Central memory CD4-positive, alpha-beta T cell (primary cell): Measurements from ENCODE around the gene CCNT1.
"Not testable (repeated sequence)": the region's sequence is repeated elsewhere in the genome, so short reads cannot be mapped to it uniquely, and the experiment has no call there.

ENCODE experiments used
- DNase-seq: peaks from one replicate; pipeline ENCODE4 v3.0.0; 2022

The CCNT1 gene

DNA sequence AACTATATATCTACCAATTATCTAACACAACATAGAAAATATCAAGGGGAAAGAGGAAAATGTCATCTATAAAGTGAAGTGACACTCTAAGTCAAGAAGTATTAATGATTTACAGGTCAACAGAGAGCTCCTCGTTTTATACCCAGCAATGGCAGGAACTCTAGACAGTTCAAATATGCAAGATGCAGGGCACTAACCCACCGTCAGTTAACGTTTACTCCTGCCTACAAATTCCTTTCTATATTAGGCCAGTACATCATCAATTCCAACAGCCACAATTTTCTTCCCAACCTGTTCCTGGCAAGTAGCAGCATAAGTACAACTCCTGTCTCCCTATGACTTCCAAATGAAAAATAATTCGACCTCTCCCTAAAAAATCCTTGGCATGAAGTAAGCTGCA lies 25.5 kb downstream of the CCNT1 start:
- no peak for DNase-seq

GRCh38 chr12:48690436-48690835 lies 26.1 kb downstream of the CCNT1 start:
- DNase-seq, result no peak

DNA sequence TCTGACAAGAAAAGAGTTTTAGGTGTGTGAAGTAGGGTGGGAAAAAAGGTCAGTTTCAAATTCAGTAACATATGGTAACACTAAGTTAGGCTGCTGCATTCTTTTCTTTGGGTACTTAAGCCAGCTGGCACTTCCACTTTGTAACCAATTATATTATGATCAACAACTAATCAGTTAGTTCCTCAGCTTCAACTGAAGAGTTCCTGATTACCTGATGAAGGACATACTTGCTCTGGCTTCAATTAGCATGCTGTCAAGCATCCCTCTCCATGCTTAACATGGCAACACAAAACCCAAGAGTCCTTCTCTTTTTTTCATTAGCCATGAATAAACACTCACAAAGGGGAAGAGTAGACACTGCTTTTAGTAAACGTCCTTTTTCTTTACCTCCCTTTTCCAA lies 27.7 kb downstream of the CCNT1 start:
- no peak for DNase-seq

DNA sequence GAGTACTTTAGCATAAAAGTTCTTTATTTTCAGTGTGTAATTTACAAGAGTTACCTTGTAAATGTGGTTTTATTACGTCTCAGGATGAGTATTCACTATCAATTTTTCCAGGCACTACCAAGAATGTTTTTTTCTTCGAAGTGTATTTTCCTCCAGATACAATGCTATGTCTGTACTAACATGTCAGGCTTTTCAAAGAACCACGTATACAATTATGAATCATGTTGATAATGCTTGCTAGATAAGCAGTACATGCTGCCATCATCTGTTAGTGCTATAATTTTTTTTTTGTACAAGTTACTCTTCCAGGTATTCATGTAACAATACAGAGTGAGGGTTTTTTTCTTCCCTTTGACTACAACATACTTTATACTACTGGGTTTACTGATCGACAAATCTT lies 28.9 kb downstream of the CCNT1 start:
- no peak for DNase-seq

DNA sequence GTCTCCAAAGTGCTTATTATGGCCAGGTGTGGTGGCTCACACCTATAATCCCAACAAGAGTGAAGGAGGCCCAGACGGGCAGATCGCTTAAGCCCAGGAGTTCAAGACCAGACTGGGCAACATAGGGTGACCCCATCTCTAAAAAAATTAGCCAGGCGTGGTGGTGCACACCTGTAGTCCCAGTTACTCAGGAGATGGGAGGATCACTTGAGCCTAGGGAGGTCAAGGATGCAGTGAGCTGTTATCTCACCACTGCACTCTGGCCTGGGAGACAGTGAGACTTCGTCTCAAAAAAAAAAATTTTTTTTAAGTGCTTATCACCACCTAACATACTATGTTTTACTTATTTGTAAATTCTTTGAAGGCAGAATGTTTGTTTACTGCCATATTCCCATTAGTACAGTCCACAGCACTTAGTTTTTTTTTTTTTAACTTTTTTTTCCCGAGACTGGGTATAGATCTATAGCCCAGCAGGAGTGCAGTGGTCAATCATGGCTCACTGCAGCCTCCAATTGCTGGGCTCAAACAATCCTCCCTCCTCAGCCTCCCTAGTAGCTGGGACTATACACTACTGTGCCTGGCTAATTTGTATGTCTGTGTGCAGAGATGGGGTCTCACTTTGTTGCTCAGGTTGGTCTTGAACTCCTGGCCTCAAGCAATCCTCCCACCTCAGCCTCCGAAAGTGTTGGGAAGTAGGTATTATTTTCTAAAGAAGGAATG lies 29.7 kb downstream of the CCNT1 start:
- DNase-seq, result no peak

DNA sequence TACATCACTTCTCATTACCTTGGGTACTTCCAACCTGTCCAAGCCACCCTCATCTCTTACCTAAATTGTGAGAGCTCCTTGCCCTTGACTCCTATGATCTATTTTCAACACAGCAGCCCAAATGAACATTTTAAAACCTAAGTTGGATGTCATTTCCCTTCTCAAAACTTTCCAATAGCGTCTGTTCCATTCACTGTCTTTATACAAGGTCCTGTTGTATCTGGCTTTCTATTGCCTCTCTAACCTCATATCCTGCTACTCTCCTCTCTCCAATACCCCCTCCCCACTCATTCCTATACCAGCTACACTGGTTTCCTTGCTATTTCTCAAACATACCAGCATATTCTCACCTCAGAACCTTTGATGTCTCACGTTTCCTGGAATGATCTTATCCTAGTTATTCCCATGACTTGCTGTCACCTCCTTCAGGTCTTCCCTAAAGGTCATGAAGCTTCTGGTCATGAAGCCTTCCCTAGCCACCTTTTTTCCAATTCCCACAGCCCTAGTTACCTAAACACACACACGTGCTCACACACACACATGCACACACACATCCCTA lies 30.4 kb downstream of the CCNT1 start:
- DNase-seq, result no peak

GRCh38 chr12:48683534-48683933 lies 33.0 kb downstream of the CCNT1 start:
- DNase-seq, result no peak

DNA sequence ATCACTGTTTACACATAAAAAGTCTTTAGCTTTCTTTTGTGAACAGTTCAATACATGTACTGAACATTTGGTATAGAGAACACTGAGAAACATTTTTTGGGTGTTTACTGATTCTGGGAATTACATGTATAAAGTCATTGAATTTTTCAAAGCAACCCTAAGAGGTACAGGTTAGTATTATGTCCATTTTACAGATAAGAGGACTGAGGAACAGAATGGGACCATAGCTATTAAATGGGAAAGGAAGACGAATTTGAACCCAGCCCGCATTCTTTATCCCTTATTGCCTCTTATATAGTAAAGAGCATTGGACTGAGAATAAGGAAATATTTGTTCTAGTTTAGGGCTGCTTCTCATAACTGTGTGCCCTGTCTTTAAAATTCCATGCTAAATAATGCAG lies 33.6 kb downstream of the CCNT1 start:
- DNase-seq, result no peak

DNA sequence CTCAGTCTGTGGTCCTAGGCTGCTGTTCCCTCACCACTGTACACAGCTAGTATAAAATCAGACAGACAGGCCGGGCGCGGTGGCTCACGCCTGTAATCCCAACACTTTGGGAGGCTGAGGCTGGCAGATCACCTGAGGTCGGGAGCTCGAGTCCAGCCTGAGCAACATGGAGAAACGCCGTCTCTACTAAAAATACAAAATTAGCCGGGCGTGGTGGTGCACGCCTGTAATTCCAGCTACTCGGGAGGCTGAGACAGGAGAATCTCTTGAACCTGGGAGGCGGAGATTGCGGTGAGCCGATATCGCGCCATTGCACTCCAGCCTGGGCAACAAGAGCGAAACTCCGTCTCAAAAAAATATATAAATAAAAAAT lies 34.0 kb downstream of the CCNT1 start:
- not testable (repeated sequence) for DNase-seq

DNA sequence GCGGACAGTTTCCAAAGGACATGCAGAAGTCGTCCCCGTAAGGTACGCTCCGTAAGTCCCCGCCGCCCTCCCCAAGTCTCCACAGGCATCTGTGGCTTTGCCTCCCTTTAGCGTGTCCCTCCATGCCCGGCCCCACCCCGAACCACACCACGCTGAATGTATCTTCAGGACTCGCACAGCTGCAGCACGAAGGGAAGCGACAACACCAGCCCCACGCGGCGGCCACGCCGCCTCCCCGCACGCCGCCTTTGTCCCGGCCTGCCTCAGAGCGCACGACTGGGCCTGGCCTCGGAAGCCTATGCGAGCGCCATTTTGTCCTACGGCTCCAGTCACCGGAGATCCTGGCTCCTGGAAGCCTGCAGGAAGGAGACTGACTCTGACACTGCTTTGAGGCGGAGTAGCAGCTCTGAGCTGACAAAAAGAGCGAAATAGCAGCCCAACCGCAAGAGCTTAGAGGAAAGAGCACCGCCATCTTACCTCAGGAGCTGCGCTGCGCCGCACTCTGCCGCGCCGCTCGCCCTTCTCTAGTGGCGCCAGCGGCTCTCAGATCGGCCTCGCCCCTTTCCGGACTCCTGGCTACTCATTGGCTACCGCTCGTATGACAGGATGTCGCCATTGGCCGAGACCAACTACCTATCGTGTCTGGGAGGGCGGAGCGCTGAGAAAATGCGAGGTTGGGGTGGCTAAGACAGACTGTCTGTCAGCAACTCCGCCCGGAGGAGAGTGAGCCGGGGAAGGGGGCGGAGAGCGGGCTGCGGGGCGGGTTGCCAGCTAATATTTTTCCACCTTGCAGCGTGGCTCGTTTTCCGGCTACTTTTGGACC lies 34.6 kb downstream of the CCNT1 start, which contains the start of gene KANSL2:
TSS of gene KANSL2 (minus strand) at position 529 of the 823 bp plus-strand sequence. CDS start 606 bp downstream, outside the sequence.
- DNase-seq, result peak; percentile 97

GRCh38 chr12:48681399-48681709 lies 35.2 kb downstream of the CCNT1 start:
- DNase-seq, result no peak

DNA sequence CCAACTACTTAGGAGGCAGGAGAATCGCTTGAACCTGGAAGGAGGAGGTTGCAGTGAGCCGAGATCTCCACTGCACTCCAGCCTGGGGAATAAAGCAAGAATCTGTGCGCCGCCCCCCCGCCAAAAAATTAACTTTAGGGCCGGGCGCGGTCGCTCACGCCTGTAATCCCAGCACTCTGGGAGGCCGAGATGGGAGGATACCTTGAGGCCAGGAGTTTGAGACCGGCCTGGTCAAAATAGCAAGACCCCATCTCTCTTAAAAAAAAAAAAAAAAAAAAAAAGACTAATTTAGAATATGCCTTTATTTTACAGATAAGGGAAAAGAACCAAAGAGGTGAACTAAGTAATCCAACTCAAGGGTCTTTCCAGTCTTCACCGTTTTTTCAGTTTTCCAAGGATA lies 35.6 kb downstream of the CCNT1 start:
- no peak for DNase-seq

DNA sequence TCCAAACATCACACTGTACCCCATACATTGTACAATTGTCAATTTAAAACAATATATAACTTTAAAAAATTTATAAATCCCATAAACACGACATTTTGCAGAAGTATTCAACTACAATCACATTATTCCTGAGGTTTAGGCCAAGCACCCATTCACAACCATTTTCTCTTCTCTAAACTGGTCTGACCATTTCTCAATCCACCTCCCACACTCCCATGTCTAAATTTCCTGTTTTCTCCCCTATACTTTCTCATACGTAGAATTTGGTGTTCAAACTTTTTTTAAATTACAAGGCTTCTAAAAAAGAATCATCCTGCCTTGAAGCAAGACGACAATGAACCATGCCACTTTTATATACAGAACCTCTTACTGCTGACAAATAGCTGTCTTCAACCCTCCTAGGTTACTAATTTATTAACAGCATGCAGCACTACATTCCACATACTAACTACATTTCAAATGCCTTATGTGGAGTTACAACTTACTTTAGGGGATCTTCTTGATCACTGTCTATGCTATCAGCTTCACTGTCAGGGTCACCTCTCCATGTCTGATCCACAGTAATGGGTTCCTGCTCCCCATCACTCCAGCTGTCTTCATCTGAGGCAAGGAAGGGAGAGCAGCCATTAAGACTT lies 37.8 kb downstream of the CCNT1 start:
- no peak for DNase-seq

DNA sequence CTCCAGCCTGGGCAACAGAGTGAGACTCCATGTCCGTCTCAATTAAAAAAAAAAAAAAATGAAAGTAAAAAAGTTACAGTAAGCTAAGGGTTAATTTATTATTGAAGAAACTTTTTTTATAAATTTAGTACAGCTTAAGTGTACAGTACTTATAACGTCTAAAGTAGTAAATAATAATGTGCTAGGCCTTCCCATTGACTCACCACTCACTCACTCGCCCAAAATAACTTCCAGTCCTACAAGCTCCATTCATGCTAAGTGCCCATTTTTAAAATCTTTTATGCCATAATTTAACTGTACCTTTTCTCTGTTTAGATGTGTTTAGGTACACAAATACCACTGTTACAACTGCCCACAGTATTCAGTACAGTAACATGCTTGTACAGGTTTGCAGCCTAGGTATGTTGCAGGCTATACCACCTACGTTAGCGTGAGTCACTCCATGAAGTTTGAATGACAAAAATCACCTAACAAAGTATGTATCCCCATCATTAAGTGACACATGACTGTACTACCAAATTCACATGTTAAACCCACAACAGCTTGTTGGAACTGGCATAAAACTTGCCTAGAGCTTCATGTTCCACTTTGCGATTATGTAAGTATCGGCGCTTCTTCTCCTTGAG lies 45.2 kb downstream of the CCNT1 start:
- DNase-seq, result no peak

DNA sequence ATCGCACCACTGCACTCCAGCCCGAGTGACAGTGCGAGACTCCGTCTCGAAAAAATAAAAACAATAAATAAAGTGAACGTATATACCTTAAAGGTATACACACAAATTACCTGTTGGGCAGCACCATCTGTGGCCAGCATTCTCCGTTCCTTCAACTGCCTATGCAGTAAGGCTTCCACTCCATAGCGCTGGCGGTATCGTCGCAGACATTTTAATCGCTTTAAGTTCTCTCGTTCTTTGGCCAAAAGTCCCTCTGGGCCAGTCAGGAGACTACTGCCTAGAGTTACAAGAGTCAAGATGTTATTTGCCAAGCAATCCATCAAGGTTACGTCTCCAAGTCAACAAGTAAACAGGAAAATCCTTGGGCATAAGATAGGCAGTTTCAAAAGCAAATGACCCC lies 47.5 kb downstream of the CCNT1 start:
- DNase-seq, result no peak

DNA sequence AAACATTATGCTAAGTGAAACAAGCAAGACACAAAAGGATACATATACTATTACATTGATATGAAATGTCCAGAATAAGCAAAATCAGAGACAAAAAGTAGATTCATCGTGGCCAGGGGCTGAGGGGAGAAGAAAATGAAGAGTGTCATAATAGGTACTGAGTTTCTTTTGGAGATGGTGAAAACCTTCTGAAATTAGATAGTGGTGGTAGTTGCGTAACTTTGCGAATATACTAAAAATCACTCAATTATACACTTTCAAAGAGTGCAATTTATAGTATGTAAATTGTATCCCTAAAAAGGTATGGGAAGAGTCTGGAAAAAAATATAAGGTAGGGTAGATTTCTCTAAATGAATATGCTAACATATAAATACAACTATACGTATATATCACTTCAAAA lies 56.6 kb downstream of the CCNT1 start:
- DNase-seq, result no peak

- no peak for DNase-seq
Measured at GRCh38 chr12:48651681-48652080, 64.8 kb downstream of the CCNT1 start.

DNA sequence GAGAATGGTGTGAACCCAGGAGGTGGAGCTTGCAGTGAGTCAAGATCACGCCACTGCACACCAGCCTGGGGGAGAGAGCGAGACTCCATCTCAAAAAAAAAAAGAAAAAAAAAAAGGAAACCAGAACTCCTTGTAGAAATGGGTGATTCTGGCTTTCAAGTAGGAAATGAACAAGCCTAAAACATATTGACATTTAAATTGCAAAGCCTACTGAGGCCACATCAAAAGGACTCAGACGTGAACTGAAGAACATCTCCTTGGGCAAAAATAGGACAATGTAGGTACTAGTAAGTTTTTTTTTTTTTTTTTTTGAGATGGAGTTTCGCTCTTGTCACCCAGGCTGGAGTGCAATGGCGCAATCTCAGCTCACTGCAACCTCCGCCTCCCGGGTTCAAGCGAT lies 71.2 kb downstream of the CCNT1 start:
- not testable (repeated sequence) for DNase-seq

DNA sequence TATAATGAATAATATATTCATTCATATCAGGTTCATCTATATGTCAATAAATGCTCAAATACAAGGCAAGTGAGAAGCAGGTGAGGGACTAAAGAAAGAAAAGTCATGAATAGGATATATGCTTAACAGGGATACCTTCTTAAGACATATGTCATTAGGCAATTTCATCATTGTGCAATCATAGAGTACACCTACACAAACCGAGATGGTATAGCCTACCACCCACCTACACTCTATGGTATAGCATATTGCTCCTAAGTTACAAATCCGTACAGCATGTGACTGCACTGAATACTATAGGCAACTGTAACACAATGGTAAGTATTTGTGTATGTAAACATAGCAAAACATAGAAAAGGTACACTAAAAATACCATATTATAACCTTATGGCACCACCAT lies 73.5 kb downstream of the CCNT1 start:
- no peak for DNase-seq

DNA sequence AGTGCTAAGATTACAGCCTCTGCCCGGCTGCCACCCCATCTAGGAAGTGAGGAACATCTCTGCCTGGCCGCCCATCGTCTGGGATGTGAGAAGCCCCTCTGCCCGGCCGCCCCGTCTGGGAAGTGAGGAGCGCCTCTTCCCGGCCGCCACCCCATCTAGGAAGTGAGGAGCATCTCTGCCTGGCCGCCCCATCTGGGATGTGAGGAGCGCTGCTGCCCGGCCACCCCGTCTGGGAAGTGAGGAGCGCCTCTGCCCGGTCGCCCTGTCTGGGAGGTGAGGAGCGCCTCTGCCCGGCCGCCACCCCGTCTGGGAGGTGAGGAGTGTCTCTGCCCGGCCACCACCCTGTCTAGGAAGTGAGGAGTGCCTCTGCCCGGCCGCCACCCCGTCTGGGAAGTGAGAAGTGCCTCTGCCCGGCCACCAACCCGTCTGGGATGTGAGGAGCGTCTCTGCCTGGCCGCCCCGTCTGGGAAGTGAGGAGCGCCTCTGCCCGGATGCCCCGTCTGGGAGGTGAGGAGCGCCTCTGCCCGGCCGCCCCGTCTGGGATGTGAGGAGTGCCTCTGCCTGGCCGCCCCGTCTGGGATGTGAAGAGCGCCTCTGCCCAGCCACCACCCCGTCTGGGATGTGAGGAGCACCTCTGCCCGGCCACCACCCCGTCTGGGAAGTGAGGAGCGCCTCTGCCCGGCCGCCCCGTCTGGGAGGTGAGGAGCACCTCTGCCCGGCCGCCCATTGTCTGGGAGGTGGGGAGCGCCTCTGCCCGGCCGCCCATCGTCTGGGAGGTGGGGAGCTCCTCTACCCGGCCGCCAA lies 74.6 kb downstream of the CCNT1 start:
- not testable (repeated sequence) for DNase-seq

DNA sequence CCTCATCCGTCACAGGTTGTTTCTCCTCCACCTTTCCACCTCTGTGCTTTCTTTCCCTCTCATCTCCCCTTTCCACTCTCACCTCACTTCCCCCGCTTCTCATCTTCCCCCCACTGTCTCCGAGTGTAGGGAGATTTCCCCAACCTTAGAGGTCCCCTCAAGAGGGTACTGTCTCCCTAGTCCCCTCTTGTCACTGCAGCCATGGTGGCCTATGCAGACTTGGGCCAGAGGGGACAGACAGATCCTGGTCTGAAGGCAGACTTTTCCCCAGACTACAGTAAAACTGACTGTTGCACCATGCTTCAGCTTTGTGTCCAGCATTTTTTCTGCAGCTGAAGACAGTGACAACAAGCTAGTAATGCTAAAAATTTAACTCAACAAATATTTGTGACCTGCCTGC lies 75.7 kb downstream of the CCNT1 start:
- no peak for DNase-seq

GRCh38 chr12:48640428-48640827 lies 76.1 kb downstream of the CCNT1 start:
- no peak for DNase-seq
